ENCODE data around the gene AOAH.
"Not testable (repeated sequence)": the region's sequence is repeated elsewhere in the genome, so short reads cannot be mapped to it uniquely, and the experiment has no call there.

AOAH gene

DNA sequence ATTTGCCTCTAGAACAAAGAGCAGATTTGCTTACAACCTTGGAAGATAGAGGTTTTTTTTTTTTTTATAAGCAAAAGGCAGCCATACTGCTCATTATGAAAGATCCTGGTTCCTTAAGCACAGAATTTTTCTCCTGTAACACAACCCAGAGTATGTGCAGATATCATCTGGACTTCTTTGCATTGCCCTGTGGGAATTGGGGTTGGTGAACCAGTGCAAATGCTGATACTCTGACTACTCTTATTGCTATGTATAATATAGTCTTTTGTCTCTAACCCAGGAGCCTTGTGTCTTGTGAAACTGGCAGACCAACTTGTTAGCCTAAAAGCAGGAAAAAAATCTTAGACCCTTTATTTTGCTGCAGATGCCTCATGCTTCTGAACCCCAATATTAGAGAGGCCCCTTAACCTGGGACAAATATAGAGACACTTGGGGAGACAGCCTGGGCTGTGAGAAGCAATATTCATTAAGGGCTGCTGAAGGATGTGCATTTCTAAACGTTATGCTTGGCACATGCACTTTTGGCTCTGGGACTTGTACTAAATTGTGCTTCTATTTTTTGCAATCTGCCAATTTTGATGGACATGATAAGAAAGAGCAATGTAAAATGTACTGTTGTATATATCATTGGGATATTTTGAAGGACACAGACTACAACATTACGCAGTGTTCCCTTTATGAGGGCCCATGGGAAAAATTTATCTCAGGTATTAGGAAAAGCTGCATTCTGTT is 255.8 kb downstream of the AOAH start (continued):
- TF ChIP-seq, protein P1, sequence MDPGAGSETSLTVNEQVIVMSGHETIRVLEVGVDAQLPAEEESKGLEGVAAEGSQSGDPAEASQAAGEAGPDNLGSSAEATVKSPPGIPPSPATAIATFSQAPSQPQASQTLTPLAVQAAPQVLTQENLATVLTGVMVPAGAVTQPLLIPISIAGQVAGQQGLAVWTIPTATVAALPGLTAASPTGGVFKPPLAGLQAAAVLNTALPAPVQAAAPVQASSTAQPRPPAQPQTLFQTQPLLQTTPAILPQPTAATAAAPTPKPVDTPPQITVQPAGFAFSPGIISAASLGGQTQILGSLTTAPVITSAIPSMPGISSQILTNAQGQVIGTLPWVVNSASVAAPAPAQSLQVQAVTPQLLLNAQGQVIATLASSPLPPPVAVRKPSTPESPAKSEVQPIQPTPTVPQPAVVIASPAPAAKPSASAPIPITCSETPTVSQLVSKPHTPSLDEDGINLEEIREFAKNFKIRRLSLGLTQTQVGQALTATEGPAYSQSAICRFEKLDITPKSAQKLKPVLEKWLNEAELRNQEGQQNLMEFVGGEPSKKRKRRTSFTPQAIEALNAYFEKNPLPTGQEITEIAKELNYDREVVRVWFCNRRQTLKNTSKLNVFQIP (CRISPR knock-in tag; IDR thresholded peaks at IDR 0.05; ENCODE audit: borderline replicate concordance, low read depth): no peak
- no peak for TF ChIP-seq ZFP30 (CRISPR knock-in tag; IDR thresholded peaks at IDR 0.05)
- no peak for TF ChIP-seq TOX (CRISPR knock-in tag; IDR thresholded peaks at IDR 0.05; ENCODE audit: borderline replicate concordance)
- TF ChIP-seq ZC3H10 (CRISPR knock-in tag; IDR thresholded peaks at IDR 0.05): no peak

DNA sequence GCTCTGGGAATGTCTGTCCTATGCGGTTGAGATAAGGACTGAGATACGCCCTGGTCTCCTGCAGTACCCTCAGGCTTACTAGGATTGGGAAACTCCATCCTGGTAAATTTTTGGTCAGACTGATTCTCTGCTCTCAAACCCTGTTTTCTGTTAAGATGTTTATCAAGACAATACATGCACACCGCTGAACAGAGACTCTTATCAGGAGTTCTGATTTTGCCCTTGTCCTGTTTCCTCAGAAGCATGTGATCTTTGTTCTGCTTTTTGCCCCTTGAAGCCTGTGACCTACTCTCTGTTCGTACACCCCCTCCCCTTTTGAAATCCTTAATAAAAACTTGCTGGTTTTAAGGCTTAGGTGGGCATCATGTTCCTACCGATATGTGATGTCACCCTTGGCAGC is 258.3 kb downstream of the AOAH start:
- not testable (repeated sequence) for ATAC-seq

DNA sequence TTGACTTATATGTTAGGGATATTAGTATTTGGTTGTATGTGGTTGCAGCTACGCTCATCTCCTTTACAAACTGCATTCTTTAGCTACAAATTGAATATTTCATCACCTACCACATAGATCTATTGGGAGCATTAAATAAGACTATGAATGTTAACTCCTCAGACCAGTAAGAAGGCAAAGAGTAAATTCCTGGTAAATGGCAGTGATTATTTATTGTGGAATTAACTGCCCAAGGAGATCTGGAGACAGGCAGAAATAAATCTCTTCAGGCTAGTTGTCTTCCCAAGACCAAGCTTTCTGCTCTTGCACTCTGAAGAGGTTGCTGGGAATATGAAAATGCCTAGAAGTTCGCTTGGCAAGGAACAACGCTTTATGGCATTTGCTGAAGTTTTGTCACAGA is 260.0 kb downstream of the AOAH start:
- ATAC-seq: no peak
- TF ChIP-seq ARNTL (CRISPR knock-in tag; IDR thresholded peaks at IDR 0.05; ENCODE audit: borderline replicate concordance, low read depth) (no peak), TOX (CRISPR knock-in tag; IDR thresholded peaks at IDR 0.05; ENCODE audit: borderline replicate concordance) (no peak), ZNF70 (CRISPR knock-in tag; IDR thresholded peaks at IDR 0.05) (no peak), ISL1 (CRISPR knock-in tag; IDR thresholded peaks at IDR 0.05) (no peak), PPARA (CRISPR knock-in tag; IDR thresholded peaks at IDR 0.05; ENCODE audit: borderline replicate concordance) (no peak), TCF4 (CRISPR knock-in tag; IDR thresholded peaks at IDR 0.05; ENCODE audit: borderline replicate concordance) (no peak), ZC3H10 (CRISPR knock-in tag; IDR thresholded peaks at IDR 0.05) (no peak), GLIS3 (CRISPR knock-in tag; IDR thresholded peaks at IDR 0.05) (no peak)
- TF ChIP-seq, protein P2, sequence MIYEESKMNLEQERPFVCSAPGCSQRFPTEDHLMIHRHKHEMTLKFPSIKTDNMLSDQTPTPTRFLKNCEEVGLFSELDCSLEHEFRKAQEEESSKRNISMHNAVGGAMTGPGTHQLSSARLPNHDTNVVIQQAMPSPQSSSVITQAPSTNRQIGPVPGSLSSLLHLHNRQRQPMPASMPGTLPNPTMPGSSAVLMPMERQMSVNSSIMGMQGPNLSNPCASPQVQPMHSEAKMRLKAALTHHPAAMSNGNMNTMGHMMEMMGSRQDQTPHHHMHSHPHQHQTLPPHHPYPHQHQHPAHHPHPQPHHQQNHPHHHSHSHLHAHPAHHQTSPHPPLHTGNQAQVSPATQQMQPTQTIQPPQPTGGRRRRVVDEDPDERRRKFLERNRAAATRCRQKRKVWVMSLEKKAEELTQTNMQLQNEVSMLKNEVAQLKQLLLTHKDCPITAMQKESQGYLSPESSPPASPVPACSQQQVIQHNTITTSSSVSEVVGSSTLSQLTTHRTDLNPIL (CRISPR knock-in tag; IDR thresholded peaks at IDR 0.05; ENCODE audit: low read depth): no peak
- TF ChIP-seq, protein P3, sequence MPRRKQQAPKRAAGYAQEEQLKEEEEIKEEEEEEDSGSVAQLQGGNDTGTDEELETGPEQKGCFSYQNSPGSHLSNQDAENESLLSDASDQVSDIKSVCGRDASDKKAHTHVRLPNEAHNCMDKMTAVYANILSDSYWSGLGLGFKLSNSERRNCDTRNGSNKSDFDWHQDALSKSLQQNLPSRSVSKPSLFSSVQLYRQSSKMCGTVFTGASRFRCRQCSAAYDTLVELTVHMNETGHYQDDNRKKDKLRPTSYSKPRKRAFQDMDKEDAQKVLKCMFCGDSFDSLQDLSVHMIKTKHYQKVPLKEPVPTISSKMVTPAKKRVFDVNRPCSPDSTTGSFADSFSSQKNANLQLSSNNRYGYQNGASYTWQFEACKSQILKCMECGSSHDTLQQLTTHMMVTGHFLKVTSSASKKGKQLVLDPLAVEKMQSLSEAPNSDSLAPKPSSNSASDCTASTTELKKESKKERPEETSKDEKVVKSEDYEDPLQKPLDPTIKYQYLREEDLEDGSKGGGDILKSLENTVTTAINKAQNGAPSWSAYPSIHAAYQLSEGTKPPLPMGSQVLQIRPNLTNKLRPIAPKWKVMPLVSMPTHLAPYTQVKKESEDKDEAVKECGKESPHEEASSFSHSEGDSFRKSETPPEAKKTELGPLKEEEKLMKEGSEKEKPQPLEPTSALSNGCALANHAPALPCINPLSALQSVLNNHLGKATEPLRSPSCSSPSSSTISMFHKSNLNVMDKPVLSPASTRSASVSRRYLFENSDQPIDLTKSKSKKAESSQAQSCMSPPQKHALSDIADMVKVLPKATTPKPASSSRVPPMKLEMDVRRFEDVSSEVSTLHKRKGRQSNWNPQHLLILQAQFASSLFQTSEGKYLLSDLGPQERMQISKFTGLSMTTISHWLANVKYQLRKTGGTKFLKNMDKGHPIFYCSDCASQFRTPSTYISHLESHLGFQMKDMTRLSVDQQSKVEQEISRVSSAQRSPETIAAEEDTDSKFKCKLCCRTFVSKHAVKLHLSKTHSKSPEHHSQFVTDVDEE (CRISPR knock-in tag; IDR thresholded peaks at IDR 0.05): no peak
- TF ChIP-seq, protein P4, sequence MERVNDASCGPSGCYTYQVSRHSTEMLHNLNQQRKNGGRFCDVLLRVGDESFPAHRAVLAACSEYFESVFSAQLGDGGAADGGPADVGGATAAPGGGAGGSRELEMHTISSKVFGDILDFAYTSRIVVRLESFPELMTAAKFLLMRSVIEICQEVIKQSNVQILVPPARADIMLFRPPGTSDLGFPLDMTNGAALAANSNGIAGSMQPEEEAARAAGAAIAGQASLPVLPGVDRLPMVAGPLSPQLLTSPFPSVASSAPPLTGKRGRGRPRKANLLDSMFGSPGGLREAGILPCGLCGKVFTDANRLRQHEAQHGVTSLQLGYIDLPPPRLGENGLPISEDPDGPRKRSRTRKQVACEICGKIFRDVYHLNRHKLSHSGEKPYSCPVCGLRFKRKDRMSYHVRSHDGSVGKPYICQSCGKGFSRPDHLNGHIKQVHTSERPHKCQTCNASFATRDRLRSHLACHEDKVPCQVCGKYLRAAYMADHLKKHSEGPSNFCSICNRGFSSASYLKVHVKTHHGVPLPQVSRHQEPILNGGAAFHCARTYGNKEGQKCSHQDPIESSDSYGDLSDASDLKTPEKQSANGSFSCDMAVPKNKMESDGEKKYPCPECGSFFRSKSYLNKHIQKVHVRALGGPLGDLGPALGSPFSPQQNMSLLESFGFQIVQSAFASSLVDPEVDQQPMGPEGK (CRISPR knock-in tag; IDR thresholded peaks at IDR 0.05; ENCODE audit: borderline replicate concordance): no peak

Data from SK-N-SH treated with all-trans-retinoic acid at 6 μM for 48 hours (cell line).